Astrocyte (in vitro differentiated cells and primary cell): ENCODE measurements around the gene SPP2. TPM values are rescaled to one million over a fixed set of nuclear protein-coding genes. Genes with fewer than 3 reads are reported as not detected.

ENCODE experiments used
- DNase-seq: peaks from one replicate; pipeline ENCODE4 v3.0.0-alpha.2; 2010; ENCODE audit warnings: low read depth
- FAIRE-seq: peaks from 2 replicates; lab custom pipeline; 2011; peaks lifted over from hg19 to GRCh38; lab: Jason Lieb, UNC
- H2AFZ ChIP-seq: 2 replicates; pipeline ENCODE4 v1.6.0; 2012; ENCODE audit warnings: low read depth, low read length, inconsistent platforms
- H3K27ac ChIP-seq: 2 replicates; pipeline ENCODE4 v1.5.1; 2011; ENCODE audit warnings: low read depth, low read length, inconsistent platforms
- H3K27me3 ChIP-seq: 2 replicates; pipeline ENCODE4 v1.6.0; 2011; ENCODE audit warnings: low read length, inconsistent platforms; ENCODE audit not compliant: insufficient read depth
- H3K36me3 ChIP-seq: 2 replicates; pipeline ENCODE4 v1.5.1; 2011; ENCODE audit warnings: low read length, inconsistent platforms; ENCODE audit not compliant: insufficient read depth
- H3K4me1 ChIP-seq: 2 replicates; pipeline ENCODE4 v1.5.1; 2011; ENCODE audit warnings: low read length, inconsistent platforms; ENCODE audit not compliant: insufficient read depth
- H3K4me2 ChIP-seq: 2 replicates; pipeline ENCODE4 v1.6.0; 2012; ENCODE audit warnings: low read length, inconsistent platforms
- H3K4me3 ChIP-seq: 2 replicates; pipeline ENCODE4 v1.5.1; 2011; ENCODE audit warnings: low read depth, mild to moderate bottlenecking, low read length, inconsistent platforms; ENCODE audit not compliant: insufficient read depth
- H3K79me2 ChIP-seq: 2 replicates; pipeline ENCODE4 v1.6.0; 2012; ENCODE audit warnings: mild to moderate bottlenecking, low read length, inconsistent platforms; ENCODE audit not compliant: insufficient read depth
- H3K9ac ChIP-seq: 2 replicates; pipeline ENCODE4 v1.6.0; 2012; ENCODE audit warnings: mild to moderate bottlenecking, low read length, inconsistent platforms
- H3K9me3 ChIP-seq: 2 replicates; pipeline ENCODE4 v1.5.1; 2012; ENCODE audit warnings: low read depth, mild to moderate bottlenecking, low read length, inconsistent platforms; ENCODE audit not compliant: insufficient read depth
- H4K20me1 ChIP-seq: 2 replicates; pipeline ENCODE4 v1.6.0; 2012; ENCODE audit warnings: low read length, inconsistent platforms; ENCODE audit not compliant: insufficient read depth
- H3K27ac Mint-ChIP-seq: one replicate; pipeline ENCODE4 v1.8.0; 2021; ENCODE audit warnings: mild to moderate bottlenecking, mixed read lengths; ENCODE audit not compliant: unreplicated experiment
- H3K27me3 Mint-ChIP-seq: one replicate; pipeline ENCODE4 v1.8.0; 2021; ENCODE audit warnings: low read depth, mixed read lengths; ENCODE audit not compliant: unreplicated experiment
- H3K36me3 Mint-ChIP-seq: one replicate; pipeline ENCODE4 v1.8.0; 2021; ENCODE audit warnings: low read depth, mixed read lengths; ENCODE audit not compliant: unreplicated experiment
- H3K4me1 Mint-ChIP-seq: one replicate; pipeline ENCODE4 v1.8.0; 2021; ENCODE audit warnings: low read depth, mixed read lengths; ENCODE audit not compliant: unreplicated experiment
- H3K4me3 Mint-ChIP-seq: one replicate; pipeline ENCODE4 v1.8.0; 2021; ENCODE audit warnings: mild to moderate bottlenecking, moderate library complexity, mixed read lengths; ENCODE audit not compliant: unreplicated experiment
- H3K9me3 Mint-ChIP-seq: one replicate; pipeline ENCODE4 v1.8.0; 2021; ENCODE audit warnings: mild to moderate bottlenecking, mixed read lengths; ENCODE audit not compliant: unreplicated experiment
- CTCF ChIP-seq: IDR thresholded peaks from 2 replicates; pipeline ENCODE4 v1.5.1; 2011; ENCODE audit warnings: low read depth, mild to moderate bottlenecking, inconsistent platforms, low read length, moderate library complexity; ENCODE audit not compliant: insufficient read depth
- EZH2 ChIP-seq: IDR thresholded peaks from 2 replicates; pipeline ENCODE4 v1.6.1; 2012; ENCODE audit warnings: mild to moderate bottlenecking, low read length, inconsistent platforms; ENCODE audit not compliant: insufficient read depth
- total RNA-seq: library from RNA; stranded (reverse); gene quantifications from 2 replicates; pipeline ENCODE4 v1.2.1, GENCODE V29; 2021

Gene SPP2
- total RNA-seq, 1 donor from 2014 or later = not detected

GRCh38 chr2:234095301-234095700 lies 44.8 kb downstream of the SPP2 start:
- Mint-ChIP-seq H3K4me3 (no peak overlapping the region), H3K27me3 (peaks cover 7% of the 10 kb centered on the region), H3K4me1 (peaks cover 4% of the 10 kb centered on the region), H3K36me3 (no peaks in the 10 kb centered on the region), H3K9me3 (no peaks in the 10 kb centered on the region), H3K27ac (no peak overlapping the region)
- no peak overlapping the region for H3K4me3 ChIP-seq
- no peak for TF ChIP-seq CTCF
- no peak for TF ChIP-seq EZH2
- no peaks in the 10 kb centered on the region for H3K9me3 ChIP-seq
- H3K4me1 ChIP-seq = peaks cover 16% of the 10 kb centered on the region
- H3K4me2 ChIP-seq = no peak overlapping the region
- H4K20me1 ChIP-seq = no peaks in the 10 kb centered on the region
- FAIRE-seq (no peak), DNase-seq (no peak)
- no peak overlapping the region for H3K9ac ChIP-seq
- H3K36me3 ChIP-seq = no peaks in the 10 kb centered on the region
- no peaks in the 10 kb centered on the region for H3K79me2 ChIP-seq
- H2AFZ ChIP-seq = no peak overlapping the region
- no peak overlapping the region for H3K27ac ChIP-seq
- no peaks in the 10 kb centered on the region for H3K27me3 ChIP-seq

GRCh38 chr2:234096164-234096563 lies 45.7 kb downstream of the SPP2 start:
- H3K4me1 Mint-ChIP-seq = peaks cover 4% of the 10 kb centered on the region

More at GRCh38 chr2:234096164-234096563, 45.7 kb downstream of the SPP2 start:
- H3K79me2 ChIP-seq = no peaks in the 10 kb centered on the region
- H3K9ac ChIP-seq = no peak overlapping the region
- no peak for FAIRE-seq
- no peak overlapping the region for H2AFZ ChIP-seq
- H3K4me3 ChIP-seq = no peak overlapping the region
- Mint-ChIP-seq H3K27ac (no peak overlapping the region), H3K9me3 (no peaks in the 10 kb centered on the region), H3K4me3 (no peak overlapping the region), H3K36me3 (no peaks in the 10 kb centered on the region), H3K27me3 (peaks cover 6% of the 10 kb centered on the region)
- H3K4me1 ChIP-seq = peaks cover 15% of the 10 kb centered on the region
- TF ChIP-seq EZH2 (no peak), CTCF (no peak)
- H3K9me3 ChIP-seq = no peaks in the 10 kb centered on the region
- no peaks in the 10 kb centered on the region for H3K36me3 ChIP-seq
- no peak overlapping the region for H3K27ac ChIP-seq
- no peak overlapping the region for H3K4me2 ChIP-seq
- H3K27me3 ChIP-seq = no peaks in the 10 kb centered on the region
- no peaks in the 10 kb centered on the region for H4K20me1 ChIP-seq
- DNase-seq = no peak
